NCI-H1436 treated with DMSO at 0.1 percent for 48 hours (cell line): Measurements from ENCODE around the gene ARHGEF2.

Experiments
- DNase-seq: peaks from one replicate; lab custom pipeline; 2025; lab: John Stamatoyannopoulos, UW

The ARHGEF2 gene

GRCh38 chr1:155911156-155912055 is 66.9 kb downstream of the ARHGEF2 start, which contains the start of gene RIT1:
TSS of gene RIT1 (minus strand) at chr1:155911349. CDS start at chr1:155910761, 588 bp downstream.
- no peak for DNase-seq

DNA sequence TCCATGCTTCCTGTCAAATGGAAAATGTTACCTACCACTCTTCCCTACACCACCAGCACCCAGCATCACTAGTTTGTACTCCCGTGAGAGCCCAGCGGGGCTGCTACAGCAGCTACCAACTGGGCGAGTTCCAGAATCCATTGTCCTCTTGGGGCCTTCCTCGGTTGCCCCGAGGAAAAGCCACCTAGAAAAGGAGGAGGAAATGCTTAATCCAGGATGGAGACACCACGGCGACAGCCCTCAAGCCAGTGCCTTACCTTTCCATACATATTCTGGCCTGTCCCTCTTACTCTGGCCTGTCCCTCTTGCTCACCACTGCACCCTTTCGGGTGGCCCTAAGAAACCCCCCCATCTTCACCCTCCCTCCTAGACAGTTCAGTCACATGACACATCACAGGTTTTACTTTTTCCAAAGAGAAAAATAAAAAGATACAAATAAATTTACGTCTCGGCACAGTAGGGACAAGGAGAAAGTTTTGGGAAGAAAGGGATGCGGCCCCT is 67.7 kb downstream of the ARHGEF2 start:
- DNase-seq: no peak

DNA sequence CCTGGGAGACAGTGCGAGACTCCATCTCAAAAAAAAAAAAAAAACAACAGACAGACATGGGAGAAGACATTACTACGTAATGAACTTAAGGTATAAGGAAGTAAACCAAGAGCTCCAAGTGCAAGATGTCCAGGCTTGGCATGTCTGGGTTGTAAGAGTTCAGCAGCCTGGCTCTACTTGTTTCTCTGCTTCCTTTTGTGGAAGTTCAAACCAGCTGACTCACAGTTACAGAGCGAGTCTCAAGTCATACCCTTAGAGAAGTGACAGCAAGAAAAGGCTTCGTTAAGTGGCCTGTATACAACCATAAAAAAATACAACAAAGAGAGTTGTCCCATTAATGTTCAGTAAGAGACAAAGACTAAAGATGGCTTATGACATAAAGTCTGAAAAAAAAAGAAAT is 68.5 kb downstream of the ARHGEF2 start:
- no peak for DNase-seq

- DNase-seq: no peak
Observed at GRCh38 chr1:155904261-155904660, 74.1 kb downstream of the ARHGEF2 start.

DNA sequence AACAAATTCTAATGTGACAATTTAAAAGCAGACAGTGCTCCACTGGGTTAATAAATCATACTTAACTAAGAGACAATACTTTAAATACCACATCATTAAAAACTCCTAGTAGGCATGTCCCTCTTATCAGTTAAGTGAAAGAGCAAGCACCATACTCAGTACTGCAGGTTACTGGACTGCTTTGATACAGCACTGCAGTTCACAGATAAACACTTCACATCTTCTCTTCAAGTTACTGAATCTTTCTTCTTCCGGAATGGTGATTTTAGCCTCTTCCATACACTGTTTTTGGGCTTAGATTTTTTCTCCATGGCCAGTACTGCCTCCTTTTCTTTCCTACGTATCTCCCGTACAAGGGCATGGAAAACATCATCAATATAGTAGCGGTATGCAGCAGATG is 78.2 kb downstream of the ARHGEF2 start:
- DNase-seq: no peak

GRCh38 chr1:155899683-155900082 is 78.7 kb downstream of the ARHGEF2 start:
- no peak for DNase-seq

- no peak for DNase-seq
Observed at GRCh38 chr1:155898888-155899287, 79.5 kb downstream of the ARHGEF2 start.

GRCh38 chr1:155897746-155898145 is 80.6 kb downstream of the ARHGEF2 start:
- no peak for DNase-seq
